ENCODE results near the gene DYNLT3.

DYNLT3 gene

DNA sequence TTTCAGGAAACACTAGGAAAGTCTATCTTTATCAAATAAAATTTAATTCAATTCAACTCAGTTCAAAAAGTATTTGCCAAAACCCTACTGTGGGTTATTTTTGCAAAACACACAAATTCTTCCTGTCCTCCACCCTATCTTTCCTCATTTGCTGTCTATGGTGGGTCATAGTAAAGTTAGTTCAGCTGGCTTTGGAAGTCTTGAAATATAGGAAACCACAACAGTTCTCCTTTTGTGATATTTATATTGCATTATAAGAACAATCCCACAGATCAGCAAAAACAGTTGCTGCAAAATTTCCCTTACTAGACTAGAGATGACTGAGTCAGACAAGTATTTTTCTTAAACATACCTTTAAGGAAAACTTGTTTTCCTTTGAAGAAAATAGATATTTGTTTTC is 45.3 kb downstream of the DYNLT3 start:
- peak overlapping the region; percentile 50 for H3K27ac ChIP-seq (replicated peaks)
- DNase-seq (ENCODE audit: low read depth in 1 of 2, low spot score in 1 of 2) = peak in 1 of 2 experiments; percentile 58
- TF ChIP-seq GABPA (IDR thresholded peaks at IDR 0.05; ENCODE audit: low read depth) (no peak), SPI1 (IDR thresholded peaks at IDR 0.05; ENCODE audit: borderline replicate concordance, low read depth) (peak; percentile 71)
- TF ChIP-seq, protein P1, sequence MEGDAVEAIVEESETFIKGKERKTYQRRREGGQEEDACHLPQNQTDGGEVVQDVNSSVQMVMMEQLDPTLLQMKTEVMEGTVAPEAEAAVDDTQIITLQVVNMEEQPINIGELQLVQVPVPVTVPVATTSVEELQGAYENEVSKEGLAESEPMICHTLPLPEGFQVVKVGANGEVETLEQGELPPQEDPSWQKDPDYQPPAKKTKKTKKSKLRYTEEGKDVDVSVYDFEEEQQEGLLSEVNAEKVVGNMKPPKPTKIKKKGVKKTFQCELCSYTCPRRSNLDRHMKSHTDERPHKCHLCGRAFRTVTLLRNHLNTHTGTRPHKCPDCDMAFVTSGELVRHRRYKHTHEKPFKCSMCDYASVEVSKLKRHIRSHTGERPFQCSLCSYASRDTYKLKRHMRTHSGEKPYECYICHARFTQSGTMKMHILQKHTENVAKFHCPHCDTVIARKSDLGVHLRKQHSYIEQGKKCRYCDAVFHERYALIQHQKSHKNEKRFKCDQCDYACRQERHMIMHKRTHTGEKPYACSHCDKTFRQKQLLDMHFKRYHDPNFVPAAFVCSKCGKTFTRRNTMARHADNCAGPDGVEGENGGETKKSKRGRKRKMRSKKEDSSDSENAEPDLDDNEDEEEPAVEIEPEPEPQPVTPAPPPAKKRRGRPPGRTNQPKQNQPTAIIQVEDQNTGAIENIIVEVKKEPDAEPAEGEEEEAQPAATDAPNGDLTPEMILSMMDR (IDR thresholded peaks at IDR 0.05; ENCODE audit: insufficient read depth, low read length) = no peak
- H3K27me3 ChIP-seq (ENCODE audit: insufficient read depth, poor library complexity, severe bottlenecking) = no peaks in the 10 kb centered on the region
- H3K4me3 ChIP-seq (replicated peaks; ENCODE audit: insufficient read depth, low read length) = no peak overlapping the region

DNA sequence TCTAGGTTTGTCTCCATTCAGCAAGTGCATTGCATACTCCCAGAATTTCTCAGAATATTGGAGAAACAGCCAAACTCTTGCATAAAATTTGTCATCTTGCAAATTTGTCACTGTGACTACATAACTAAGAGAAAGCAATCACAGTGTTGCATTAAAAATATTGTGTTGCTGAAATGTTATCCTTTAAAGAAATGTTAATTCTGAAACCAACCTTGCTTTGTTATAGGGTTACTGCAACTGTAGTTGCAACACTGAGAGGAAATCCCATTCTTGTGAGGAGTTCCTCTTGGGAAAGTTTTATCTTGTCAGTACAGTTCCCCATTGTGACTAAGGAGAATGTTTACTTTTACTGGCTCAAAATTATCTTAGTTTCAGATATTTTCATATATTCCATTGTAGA is 46.7 kb downstream of the DYNLT3 start:
- TF ChIP-seq GABPA (IDR thresholded peaks at IDR 0.05; ENCODE audit: low read depth) (no peak), SPI1 (IDR thresholded peaks at IDR 0.05; ENCODE audit: borderline replicate concordance, low read depth) (peak; percentile 58; the same call in 1 of the 2 replicates)
- Histone ChIP-seq H3K4me3 (replicated peaks; ENCODE audit: insufficient read depth, low read length) (no peak overlapping the region), H3K27ac (replicated peaks) (peak overlapping the region; percentile 50), H3K27me3 (ENCODE audit: insufficient read depth, poor library complexity, severe bottlenecking) (no peaks in the 10 kb centered on the region)
- peak in 1 of 2 experiments; percentile 39 for DNase-seq (ENCODE audit: low read depth in 1 of 2, low spot score in 1 of 2)

DNA sequence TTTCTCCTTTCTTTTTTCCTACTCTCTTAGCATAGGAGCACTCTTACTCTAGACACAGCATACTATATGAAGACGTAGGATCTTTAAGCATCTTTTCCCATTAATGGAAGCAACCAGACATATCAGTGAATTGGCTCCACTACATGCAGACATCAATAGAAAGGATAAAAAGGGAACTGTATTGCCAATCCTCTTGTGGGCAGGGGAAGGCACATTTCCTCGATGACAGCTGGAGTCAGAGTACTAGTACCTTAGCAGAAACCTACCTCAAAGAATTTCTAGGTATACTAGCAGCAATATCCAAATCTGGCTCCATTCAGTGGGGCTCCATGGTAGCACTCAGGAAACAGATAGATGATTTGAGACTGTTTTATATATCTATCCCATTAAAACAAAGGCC is 47.4 kb downstream of the DYNLT3 start:
- Histone ChIP-seq H3K4me3 (replicated peaks; ENCODE audit: insufficient read depth, low read length) (no peak overlapping the region), H3K27me3 (ENCODE audit: insufficient read depth, poor library complexity, severe bottlenecking) (no peaks in the 10 kb centered on the region), H3K27ac (replicated peaks) (peak overlapping the region; percentile 11; the same call in 1 of the 2 replicates)
- no peak for TF ChIP-seq POLR2AphosphoS5 (IDR thresholded peaks at IDR 0.05; ENCODE audit: low read depth)
- peak; percentile 55; the same call in 1 of the 2 replicates for TF ChIP-seq SPI1 (IDR thresholded peaks at IDR 0.05; ENCODE audit: borderline replicate concordance, low read depth)
- DNase-seq (ENCODE audit: low read depth in 1 of 2, low spot score in 1 of 2) = peak in 1 of 2 experiments; percentile 34

DNA sequence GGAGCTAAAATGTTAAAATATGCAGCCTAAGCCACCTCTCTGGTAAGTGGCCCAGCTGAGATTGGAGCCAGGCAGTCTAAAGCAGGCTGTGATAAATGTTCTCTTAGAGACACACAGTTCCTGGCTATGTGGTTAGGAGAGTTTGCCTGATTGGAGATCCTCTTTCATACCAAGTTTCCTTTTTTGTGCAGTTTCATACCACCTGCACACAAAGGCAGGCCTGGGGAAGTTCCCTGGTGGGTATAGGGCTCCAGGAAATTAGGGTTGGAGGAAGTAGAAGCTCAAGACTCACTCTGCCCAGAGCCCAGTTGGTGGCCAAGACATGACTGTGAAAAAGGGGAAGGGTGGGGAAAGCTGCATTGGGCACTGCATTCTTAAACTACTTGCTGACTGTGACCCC is 50.6 kb downstream of the DYNLT3 start:
- DNase-seq (ENCODE audit: low read depth in 1 of 2, low spot score in 1 of 2) = peak in 1 of 2 experiments; percentile 91
- TF ChIP-seq SPI1 (IDR thresholded peaks at IDR 0.05; ENCODE audit: borderline replicate concordance, low read depth) = peak; percentile 70
- TF ChIP-seq, protein P2, sequence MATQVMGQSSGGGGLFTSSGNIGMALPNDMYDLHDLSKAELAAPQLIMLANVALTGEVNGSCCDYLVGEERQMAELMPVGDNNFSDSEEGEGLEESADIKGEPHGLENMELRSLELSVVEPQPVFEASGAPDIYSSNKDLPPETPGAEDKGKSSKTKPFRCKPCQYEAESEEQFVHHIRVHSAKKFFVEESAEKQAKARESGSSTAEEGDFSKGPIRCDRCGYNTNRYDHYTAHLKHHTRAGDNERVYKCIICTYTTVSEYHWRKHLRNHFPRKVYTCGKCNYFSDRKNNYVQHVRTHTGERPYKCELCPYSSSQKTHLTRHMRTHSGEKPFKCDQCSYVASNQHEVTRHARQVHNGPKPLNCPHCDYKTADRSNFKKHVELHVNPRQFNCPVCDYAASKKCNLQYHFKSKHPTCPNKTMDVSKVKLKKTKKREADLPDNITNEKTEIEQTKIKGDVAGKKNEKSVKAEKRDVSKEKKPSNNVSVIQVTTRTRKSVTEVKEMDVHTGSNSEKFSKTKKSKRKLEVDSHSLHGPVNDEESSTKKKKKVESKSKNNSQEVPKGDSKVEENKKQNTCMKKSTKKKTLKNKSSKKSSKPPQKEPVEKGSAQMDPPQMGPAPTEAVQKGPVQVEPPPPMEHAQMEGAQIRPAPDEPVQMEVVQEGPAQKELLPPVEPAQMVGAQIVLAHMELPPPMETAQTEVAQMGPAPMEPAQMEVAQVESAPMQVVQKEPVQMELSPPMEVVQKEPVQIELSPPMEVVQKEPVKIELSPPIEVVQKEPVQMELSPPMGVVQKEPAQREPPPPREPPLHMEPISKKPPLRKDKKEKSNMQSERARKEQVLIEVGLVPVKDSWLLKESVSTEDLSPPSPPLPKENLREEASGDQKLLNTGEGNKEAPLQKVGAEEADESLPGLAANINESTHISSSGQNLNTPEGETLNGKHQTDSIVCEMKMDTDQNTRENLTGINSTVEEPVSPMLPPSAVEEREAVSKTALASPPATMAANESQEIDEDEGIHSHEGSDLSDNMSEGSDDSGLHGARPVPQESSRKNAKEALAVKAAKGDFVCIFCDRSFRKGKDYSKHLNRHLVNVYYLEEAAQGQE (IDR thresholded peaks at IDR 0.05; ENCODE audit: insufficient replicate concordance, low read depth) = no peak
- TF ChIP-seq POLR2AphosphoS5 (IDR thresholded peaks at IDR 0.05; ENCODE audit: low read depth) = peak; percentile 49; the same call in 1 of the 2 replicates
- Histone ChIP-seq H3K27ac (replicated peaks) (peak overlapping the region; percentile 31; the same call in 1 of the 2 replicates), H3K4me3 (replicated peaks; ENCODE audit: insufficient read depth, low read length) (no peak overlapping the region), H3K27me3 (ENCODE audit: insufficient read depth, poor library complexity, severe bottlenecking) (no peaks in the 10 kb centered on the region)

DNA sequence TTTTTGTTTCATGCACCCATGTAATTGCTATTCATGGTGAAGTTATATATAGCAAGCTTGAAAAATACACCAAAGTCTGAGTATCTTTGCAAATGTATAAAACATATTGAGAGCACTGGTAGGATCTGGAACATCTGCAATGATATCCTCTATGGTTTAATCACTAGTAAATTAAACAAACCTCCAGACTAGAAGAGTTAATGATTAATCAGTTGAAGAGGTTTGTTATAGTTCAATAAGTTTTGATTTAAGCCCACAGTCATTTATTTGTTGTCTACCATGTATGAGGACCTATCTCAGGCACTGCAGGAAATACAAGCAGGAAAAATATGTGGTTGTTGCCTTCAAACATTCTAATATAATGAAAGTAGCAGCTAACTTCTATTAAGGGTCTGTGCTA is 51.1 kb downstream of the DYNLT3 start:
- DNase-seq (ENCODE audit: low read depth in 1 of 2, low spot score in 1 of 2) = no peak

More for the DNA sequence above, 51.1 kb downstream of the DYNLT3 start:
- Histone ChIP-seq H3K27me3 (ENCODE audit: insufficient read depth, poor library complexity, severe bottlenecking) (no peaks in the 10 kb centered on the region), H3K27ac (replicated peaks) (no peak overlapping the region; the same call in 1 of the 2 replicates), H3K4me3 (replicated peaks; ENCODE audit: insufficient read depth, low read length) (no peak overlapping the region)
- TF ChIP-seq, protein P2 (IDR thresholded peaks at IDR 0.05; ENCODE audit: insufficient replicate concordance, low read depth) = no peak
- TF ChIP-seq, protein P1 (IDR thresholded peaks at IDR 0.05; ENCODE audit: insufficient read depth, low read length) = no peak
- TF ChIP-seq SPI1 (IDR thresholded peaks at IDR 0.05; ENCODE audit: borderline replicate concordance, low read depth) (no peak), POLR2AphosphoS5 (IDR thresholded peaks at IDR 0.05; ENCODE audit: low read depth) (no peak), GABPA (IDR thresholded peaks at IDR 0.05; ENCODE audit: low read depth) (no peak)
